Activated CD8-positive, alpha-beta memory T cell treated with anti-CD3 and anti-CD28 coated beads for 4 hours (primary cell): ENCODE data around the gene GALNTL6.
"Not testable (repeated sequence)": the region's sequence is repeated elsewhere in the genome, so short reads cannot be mapped to it uniquely, and the experiment has no call there.

ENCODE experiments used
- DNase-seq, 2 donors: peaks; one replicate each; pipeline ENCODE4 v3.0.0-alpha.2; 2020; ENCODE audit warnings: low read depth in 2 of 2

Gene GALNTL6

GRCh38 chr4:173013232-173013930, 1200.2 kb downstream of the GALNTL6 start:
- DNase-seq = peak; percentile 6 to 18

DNA sequence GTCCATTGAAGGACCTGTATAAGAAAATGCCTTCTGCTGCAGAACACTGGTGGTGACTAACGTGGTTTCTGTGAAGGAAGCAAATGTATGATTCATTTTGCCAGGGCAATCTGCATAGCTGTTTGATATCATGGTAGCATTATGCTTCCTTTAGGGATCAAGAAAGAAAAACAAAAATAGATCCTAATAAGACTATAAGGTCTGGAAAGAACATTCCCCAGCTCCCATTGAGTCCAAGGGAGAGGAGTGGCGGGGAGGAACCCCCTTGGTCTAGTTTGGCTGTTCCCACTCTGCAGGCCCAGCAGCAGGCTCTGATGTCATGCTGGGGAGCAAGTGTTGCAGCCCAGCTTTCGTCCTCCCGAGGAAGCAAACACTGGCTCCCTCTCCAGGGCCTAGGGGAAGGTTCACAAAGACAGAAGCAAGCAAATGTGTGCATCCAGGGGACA, 1200.9 kb downstream of the GALNTL6 start:
- no peak for DNase-seq

GRCh38 chr4:173014836-173015235, 1201.6 kb downstream of the GALNTL6 start:
- DNase-seq = no peak

GRCh38 chr4:173017802-173018201, 1204.6 kb downstream of the GALNTL6 start:
- DNase-seq = no peak

- no peak for DNase-seq
Observed at GRCh38 chr4:173018446-173018845, 1205.2 kb downstream of the GALNTL6 start.

DNA sequence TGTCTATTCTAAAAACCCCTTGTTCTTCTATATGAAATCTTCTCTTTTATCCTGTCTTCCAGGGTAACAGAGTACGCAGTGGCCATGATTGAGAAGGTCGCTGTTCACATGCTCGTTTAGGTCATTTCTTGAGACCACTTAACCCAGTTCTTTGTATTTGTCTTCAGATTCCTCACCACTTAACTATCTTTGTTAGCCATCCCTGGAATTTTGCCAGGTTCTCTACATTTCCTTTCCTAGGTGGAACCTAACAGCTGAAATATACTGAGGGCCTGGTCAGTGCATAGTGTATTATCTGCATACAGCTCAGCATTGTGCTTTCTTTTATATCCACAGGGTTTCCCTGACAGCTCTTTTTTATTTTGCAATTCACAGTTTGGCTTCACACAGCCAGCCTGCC, 1206.5 kb downstream of the GALNTL6 start:
- no peak for DNase-seq

GRCh38 chr4:173021746-173022573, 1208.8 kb downstream of the GALNTL6 start:
- DNase-seq = not testable (repeated sequence)

GRCh38 chr4:173024203-173024602, 1211.0 kb downstream of the GALNTL6 start:
- DNase-seq = no peak

DNA sequence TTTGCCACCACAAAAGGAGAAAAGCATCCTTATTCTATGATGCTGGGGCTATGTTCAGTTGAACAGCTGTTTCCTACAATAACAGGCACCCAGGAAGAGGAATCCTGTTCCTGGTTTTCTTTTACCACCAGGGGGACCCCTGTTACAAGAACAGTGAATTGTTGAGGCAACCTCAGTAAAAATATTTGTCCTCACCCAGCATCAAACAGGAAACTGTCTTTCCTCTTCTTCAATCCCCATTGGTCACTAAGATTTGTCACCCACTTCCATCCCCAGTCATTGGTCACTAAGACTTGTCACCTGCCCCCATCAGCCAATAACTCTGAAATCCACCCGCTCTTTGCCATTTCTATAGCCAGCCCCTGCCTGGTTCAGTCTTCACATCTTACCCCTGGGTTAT, 1211.9 kb downstream of the GALNTL6 start:
- no peak for DNase-seq

- DNase-seq = no peak
Observed at GRCh38 chr4:173037242-173037641, 1224.0 kb downstream of the GALNTL6 start.

GRCh38 chr4:173038192-173038896, 1225.1 kb downstream of the GALNTL6 start:
- DNase-seq = no peak

DNA sequence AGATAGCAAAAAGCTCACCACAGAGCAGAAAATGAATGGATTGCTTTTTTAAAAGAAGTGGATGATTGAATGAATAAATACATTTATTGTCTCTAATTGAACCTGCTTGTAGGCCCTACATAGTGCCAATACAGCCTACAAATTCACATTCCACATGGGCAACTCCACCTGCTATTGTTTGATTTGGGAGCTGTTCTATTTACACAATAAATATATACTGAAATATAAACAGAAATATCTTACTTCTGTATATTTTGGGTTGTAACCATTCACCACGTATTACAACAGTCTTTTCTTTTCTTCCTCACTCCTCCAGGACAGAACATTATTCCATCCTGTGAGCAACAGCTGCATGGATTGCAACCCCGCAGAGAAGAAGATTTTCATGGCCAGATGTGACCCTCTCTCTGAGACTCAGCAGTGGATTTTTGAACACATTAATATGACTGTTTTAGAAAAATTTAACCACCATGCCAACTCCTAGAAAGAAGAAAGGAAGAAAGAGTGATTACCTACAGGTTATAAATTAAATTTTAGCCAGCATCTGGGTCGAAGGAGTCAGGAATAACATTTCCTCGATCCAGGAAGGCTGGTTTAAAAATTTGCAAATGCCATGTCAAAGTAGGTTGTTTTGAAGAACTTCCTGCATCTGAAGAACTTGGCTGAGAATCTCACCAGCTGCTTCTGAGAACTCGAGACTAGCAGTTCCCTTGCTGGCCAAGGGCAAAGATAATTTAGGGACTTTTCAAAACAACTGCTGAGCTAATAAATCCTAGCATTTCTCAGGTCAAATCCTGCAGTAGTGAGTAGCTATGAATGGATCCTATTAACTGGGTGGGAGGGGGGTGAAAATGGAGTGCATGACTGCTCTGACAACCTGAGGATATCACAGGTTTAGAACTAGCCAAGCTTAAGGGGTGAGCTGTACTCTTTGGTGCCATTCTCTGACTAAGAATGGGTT, 1226.7 kb downstream of the GALNTL6 start:
- no peak for DNase-seq

GRCh38 chr4:173041482-173041881, 1228.3 kb downstream of the GALNTL6 start:
- DNase-seq = no peak

GRCh38 chr4:173042139-173042538, 1228.9 kb downstream of the GALNTL6 start:
- not testable (repeated sequence) for DNase-seq

DNA sequence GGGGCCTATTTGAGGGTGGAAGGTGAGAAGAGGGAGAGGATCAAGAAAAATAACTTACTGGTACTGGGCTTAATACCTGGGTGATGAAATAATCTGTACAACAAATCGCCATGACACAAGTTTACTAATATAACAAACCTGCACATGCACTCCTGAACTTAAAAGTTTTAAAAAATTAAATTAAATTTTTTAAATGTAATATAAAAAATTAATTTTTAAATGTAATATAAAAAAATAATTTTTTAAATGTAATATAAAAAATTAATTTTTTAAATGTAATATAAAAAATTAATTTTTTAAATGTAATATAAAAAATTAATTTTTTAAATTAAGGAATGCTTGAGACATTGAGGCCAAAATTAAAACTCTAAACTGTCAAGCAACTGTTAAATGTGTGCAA, 1231.1 kb downstream of the GALNTL6 start:
- DNase-seq = no peak

GRCh38 chr4:173045571-173045970, 1232.4 kb downstream of the GALNTL6 start:
- DNase-seq = no peak

GRCh38 chr4:173046144-173046543, 1232.9 kb downstream of the GALNTL6 start:
- DNase-seq = no peak

- DNase-seq = no peak
Observed at GRCh38 chr4:173046818-173047217, 1233.6 kb downstream of the GALNTL6 start.

DNA sequence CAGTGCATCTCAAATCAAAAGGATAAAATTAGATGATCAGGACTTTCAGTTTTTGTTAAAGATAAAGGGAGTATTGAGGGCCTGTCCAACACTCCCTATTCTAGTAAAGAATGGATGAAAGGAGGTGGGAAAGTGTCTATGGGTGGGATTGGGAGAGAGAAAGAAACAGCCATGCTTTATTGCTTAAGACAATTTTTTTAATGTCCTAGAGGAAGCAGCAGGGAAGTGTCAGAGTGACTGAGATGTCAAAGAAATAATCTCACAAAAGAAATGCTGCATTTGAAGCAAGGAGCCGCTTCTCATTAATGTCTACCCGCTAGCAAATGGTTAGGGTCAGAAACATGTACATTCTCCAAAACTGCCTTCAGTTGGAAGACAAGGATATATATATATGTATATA, 1238.0 kb downstream of the GALNTL6 start:
- no peak for DNase-seq

GRCh38 chr4:173051716-173052115, 1238.5 kb downstream of the GALNTL6 start:
- DNase-seq = no peak

DNA sequence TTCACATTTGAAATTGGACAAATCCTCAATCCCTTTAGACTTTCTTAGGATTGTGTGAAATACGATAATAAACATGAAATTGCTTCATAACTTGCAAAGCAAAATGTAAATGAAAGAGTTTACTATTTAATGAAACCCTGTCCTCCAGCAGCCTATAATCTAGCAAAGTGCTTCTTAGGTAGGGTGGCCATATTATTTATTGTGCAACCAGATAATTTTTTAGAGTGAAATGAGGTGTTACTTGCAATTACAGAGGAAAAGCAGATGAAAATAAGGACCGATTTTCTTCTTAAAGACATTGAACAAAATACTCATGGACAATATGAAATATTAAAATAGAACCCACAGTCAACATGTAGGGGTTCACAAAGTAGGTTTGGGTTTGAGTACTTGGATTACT, 1239.2 kb downstream of the GALNTL6 start:
- DNase-seq = no peak
